PC-3 (cell line): Measurements from ENCODE around the gene GRK7.

Experiments used
- EZH2phosphoT487 ChIP-seq: fragments of 300-600 bp; sonication (generic); IDR thresholded peaks from 2 replicates; pipeline ENCODE4 v1.6.1; 2018; ENCODE audit warnings: mild to moderate bottlenecking, antibody characterized with exemption, low read length, borderline replicate concordance
- TF ChIP-seq, protein P1 (sequence below): fragments of 300-600 bp; sonication (generic); conservative IDR thresholded peaks from 2 replicates; pipeline ENCODE4 v1.5.1; 2017; ENCODE audit warnings: antibody characterized with exemption, low read depth, mild to moderate bottlenecking, low read length

DNA sequence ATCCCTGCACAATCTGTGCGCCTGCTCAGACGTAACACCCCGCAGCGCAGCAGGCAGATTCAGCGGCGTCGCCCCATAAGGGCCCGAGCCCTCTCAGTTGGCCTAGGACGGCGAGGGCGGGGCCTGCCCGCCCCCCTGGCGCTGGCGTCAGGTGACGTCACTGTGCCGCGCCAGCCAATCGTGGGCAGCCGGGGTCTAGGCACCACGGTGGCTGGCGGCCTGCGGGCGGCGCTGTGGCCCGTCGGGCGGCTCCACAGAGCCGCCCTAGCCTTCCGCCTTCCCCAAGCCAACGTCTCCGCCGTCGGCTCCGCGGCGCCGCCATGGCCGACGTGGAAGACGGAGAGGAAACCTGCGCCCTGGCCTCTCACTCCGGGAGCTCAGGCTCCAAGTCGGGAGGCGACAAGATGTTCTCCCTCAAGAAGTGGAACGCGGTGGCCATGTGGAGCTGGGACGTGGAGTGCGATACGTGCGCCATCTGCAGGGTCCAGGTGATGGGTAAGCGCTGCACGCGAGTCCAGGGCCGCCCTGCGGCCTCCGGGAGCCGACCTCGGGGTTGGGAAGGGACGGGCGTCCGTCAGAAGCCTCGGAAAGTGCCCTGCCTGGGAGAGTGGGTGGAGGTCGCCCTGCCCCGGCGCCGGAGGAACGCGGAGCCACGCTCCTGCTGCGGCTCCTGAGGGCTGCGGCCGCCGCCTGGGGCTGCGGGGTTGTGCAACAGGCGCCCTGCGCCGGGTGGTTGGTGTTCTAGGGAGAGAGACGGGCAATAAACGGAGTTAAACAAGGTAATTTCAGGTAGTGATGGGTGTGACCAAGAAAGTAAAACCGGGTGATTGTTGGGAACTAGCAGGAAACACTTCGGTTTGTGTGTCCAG lies 25.0 kb upstream of the GRK7 start, which contains the start of gene RNF7:
- no peak for TF ChIP-seq EZH2phosphoT487
- TF ChIP-seq, protein P1, sequence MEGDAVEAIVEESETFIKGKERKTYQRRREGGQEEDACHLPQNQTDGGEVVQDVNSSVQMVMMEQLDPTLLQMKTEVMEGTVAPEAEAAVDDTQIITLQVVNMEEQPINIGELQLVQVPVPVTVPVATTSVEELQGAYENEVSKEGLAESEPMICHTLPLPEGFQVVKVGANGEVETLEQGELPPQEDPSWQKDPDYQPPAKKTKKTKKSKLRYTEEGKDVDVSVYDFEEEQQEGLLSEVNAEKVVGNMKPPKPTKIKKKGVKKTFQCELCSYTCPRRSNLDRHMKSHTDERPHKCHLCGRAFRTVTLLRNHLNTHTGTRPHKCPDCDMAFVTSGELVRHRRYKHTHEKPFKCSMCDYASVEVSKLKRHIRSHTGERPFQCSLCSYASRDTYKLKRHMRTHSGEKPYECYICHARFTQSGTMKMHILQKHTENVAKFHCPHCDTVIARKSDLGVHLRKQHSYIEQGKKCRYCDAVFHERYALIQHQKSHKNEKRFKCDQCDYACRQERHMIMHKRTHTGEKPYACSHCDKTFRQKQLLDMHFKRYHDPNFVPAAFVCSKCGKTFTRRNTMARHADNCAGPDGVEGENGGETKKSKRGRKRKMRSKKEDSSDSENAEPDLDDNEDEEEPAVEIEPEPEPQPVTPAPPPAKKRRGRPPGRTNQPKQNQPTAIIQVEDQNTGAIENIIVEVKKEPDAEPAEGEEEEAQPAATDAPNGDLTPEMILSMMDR: peak; percentile 71
